H1 (cell line): Measurements from ENCODE around the gene ADPRHL1. TPM values are rescaled to one million over a fixed set of nuclear protein-coding genes. Genes with fewer than 3 reads are reported as not detected.

Experiments
- GTF2F1 ChIP-seq: IDR thresholded peaks from 2 replicates; pipeline ENCODE4 v1.6.1; 2012; ENCODE audit warnings: low read depth, low read length, improper control_type of control experiment, borderline replicate concordance
- JUN ChIP-seq: IDR thresholded peaks from 2 replicates; pipeline ENCODE4 v1.6.1; 2011; ENCODE audit warnings: low read depth, mild to moderate bottlenecking, improper control_type of control experiment, low read length
- KDM1A ChIP-seq: fragments of 200-600, 300-600 bp; sonication (generic); IDR thresholded peaks from 2 replicates; pipeline ENCODE4 v1.7.1; 2016; ENCODE audit warnings: mild to moderate bottlenecking, low read length, borderline replicate concordance
- PHF8 ChIP-seq: fragments of 200-600 bp; sonication (generic); conservative IDR thresholded peaks from 2 replicates; pipeline ENCODE4 v1.7.1; 2012; ENCODE audit warnings: low read depth, mild to moderate bottlenecking, inconsistent platforms, low read length, moderate library complexity
- RBBP5 ChIP-seq: IDR thresholded peaks from 2 replicates; pipeline ENCODE4 v1.7.1; 2012; ENCODE audit warnings: low read depth, mild to moderate bottlenecking, inconsistent platforms, low read length, moderate library complexity, borderline replicate concordance
- SAP30 ChIP-seq: fragments of 300-600 bp; sonication (generic); IDR thresholded peaks from 2 replicates; pipeline ENCODE4 v1.7.1; 2012; ENCODE audit warnings: low read length, moderate library complexity, mild to moderate bottlenecking, inconsistent platforms; ENCODE audit not compliant: insufficient read depth, insufficient replicate concordance
- TCF12 ChIP-seq: IDR thresholded peaks from 2 replicates; pipeline ENCODE4 v1.6.1; 2011; ENCODE audit warnings: low read depth, mild to moderate bottlenecking, low read length
- polyA plus RNA-seq, 7 experiments: library from polyadenylated mRNA; depleted of rRNA in 3 of 7; stranded (reverse) in 5 of 7; unstranded in 2 of 7; fragments of >200 nt in 5 of 7; fragments of 200-250 nt in 2 of 7; gene quantifications; 1 replicate in 5 of 7; 2 replicates in 1 of 7; 4 replicates in 1 of 7; pipeline versions ENCODE4 v1.2.1 to v1.2.3, GENCODE V29; 2011 to 2013; ENCODE audit warnings: missing spikeins in 2 of 7, mixed read lengths in 2 of 7
- total RNA-seq: library from RNA; stranded (reverse); fragmentation: NEBNext Ultra II Directional; extraction: Animal tissue kit (Norgen Biotek cat#: 25700); gene quantifications from 2 replicates; pipeline ENCODE4 v1.2.1, GENCODE V29; 2021

The ADPRHL1 gene
- total and polyA plus RNA-seq, 2 of the 8 experiments (the other 6 are each of a cell fraction or from before 2014, with no cell fraction given) = 0.74 to 1.7 TPM

DNA sequence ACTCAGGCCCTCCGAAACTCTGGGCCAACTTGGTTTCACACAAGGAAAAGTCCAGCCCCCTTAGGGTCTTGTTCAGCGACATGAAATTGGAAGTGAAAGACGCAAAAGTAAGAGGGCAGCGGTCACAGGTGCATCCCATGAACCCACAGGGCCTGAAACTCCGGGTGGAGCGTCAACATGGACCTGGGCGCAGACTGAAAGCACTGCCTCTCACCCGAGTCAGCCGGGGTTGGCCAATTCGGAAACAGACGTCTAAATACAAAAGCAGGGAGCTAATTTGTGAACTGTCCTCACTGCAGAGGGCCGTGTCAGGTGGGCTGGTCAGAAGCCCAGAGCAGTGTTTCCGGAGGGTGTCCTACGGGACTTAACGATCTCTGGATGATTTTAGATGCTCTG, 26.7 kb downstream of the ADPRHL1 start (continued):
- no peak for TF ChIP-seq GTF2F1
- TF ChIP-seq JUN = no peak
- no peak for TF ChIP-seq KDM1A
- no peak for TF ChIP-seq PHF8
- no peak for TF ChIP-seq RBBP5
- TF ChIP-seq SAP30 = no peak
- no peak for TF ChIP-seq TCF12
